ENCODE measurements around the gene WWC2. TPM values are rescaled to one million over a fixed set of nuclear protein-coding genes. Genes with fewer than 3 reads are reported as not detected.

WWC2 gene
- total and polyA plus RNA-seq, 2 experiments from 2014 or later, result 33.2 to 48.3 TPM

DNA sequence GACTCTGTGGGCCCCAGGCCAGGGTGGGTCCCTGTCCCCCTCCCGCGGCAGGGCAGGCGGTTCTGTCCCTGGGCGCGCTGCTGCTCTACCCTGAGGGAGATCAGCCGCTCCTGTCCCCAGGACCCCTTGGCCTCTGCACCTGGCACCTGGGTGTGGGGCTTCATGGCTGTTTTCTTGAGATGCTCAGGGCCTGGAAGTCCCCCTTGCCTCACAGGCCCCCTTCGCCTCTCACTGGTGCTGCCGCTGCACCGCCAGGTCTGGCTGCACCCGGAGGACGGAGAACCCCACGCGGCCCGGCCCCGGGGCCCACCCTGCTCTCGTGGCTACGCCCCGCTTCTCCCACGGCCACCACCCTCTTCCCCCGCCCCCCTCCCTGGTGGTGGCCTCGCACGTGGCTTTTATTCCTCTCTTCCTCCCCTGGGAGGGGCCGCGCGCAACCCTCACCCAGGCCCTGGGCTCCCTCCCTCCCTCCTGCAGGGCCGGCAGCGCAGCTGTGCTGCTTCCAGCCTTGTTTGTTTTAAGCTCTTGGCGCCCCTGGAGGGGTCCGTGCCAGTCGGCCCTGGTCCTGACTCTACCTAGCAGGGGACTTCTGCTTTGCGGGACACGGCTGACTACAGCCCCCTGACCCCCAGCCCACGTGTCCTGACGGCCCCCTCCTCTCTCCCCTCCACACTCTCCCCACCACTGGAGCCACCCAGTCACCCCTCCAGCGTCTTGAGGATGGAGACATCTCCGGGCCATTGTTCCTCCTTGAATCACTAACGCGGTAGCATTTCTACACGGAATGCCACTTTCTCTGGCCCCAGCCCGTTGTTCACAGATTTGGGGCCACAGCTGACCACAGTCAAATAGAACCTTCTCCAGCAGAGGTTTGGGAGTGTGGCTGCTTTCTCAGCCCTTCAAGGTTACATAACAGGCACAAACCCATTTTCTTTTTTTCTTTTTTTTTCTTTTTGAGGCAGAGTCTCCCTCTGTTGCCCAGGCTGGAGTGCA, 243.8 kb downstream of the WWC2 start:
- Histone ChIP-seq H3K27me3 (replicated peaks; ENCODE audit: insufficient read depth) (no peaks in the 10 kb centered on the region), H3F3A (ENCODE audit: insufficient read depth) (peaks cover 1% of the 10 kb centered on the region; the same call in 1 of the 2 replicates), H3K9me3 (ENCODE audit: low read depth) (no peaks in the 10 kb centered on the region), H3K36me3 (ENCODE audit: low read depth) (no peaks in the 10 kb centered on the region), H3K9ac (0 out of 2 replicates have a peak overlapping the region, but pooled peaks have one; percentile 2), H3K9me2 (ENCODE audit: insufficient read depth) (no peaks in the 10 kb centered on the region), H2AFZ (peak overlapping the region; percentile 55), H4K20me1 (ENCODE audit: insufficient read depth) (no peaks in the 10 kb centered on the region), H3K4me1 (ENCODE audit: insufficient read depth) (peaks cover 10% of the 10 kb centered on the region; the same call in 1 of the 2 replicates), H3K79me2 (ENCODE audit: insufficient read depth) (no peaks in the 10 kb centered on the region), H3K4me3 (no peak overlapping the region; the same call in 1 of the 2 replicates), H3K27ac (no peak overlapping the region), H3K4me2 (ENCODE audit: unreplicated experiment) (no peak overlapping the region)
- WGBS, 2 experiments (ENCODE audit: low coverage in 1 of 2, low lambda C conversion rate in 2 of 2, missing lambda C conversion rate in 2 of 2), result 25 to 32% methylated on average over 14 to 40 of the region's 40 CpGs
- in situ Hi-C loops (cut with MboI), result no loop called here
- TF ChIP-seq EZH2phosphoT487 (IDR thresholded peaks at IDR 0.05; ENCODE audit: insufficient read depth, low read depth), result no peak
- TF ChIP-seq EZH2 (IDR thresholded peaks at IDR 0.05; ENCODE audit: insufficient read depth, poor library complexity, severe bottlenecking), result no peak
- peak; percentile 59 for DNase-seq

DNA sequence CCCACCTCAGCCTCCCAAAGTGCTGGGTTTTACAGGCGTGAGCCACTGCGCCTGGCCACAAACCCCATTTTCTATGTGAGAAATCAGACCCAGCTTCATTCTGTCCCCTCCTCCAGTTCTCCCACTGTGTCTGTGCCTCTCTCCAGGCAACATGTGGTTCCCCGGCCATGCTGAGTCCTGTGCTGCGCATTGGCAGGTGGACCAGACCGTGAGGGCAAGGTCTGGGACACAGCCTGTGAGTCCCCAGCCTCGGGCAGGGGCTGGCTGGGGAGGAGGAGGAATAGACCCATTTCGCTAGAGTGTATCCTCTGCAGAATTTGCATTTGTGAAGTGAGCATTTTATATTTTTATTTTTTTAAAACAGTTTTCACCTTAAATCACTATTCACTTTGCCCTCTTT, 244.7 kb downstream of the WWC2 start:
- 96 to 97% methylated on average over 7 of the region's 7 CpGs for WGBS, 2 experiments (ENCODE audit: low coverage in 1 of 2, low lambda C conversion rate in 2 of 2, missing lambda C conversion rate in 2 of 2)
- Histone ChIP-seq H3K27me3 (replicated peaks; ENCODE audit: insufficient read depth) (no peaks in the 10 kb centered on the region), H2AFZ (no peak overlapping the region), H3K9me3 (ENCODE audit: low read depth) (no peaks in the 10 kb centered on the region), H3K9me2 (ENCODE audit: insufficient read depth) (no peaks in the 10 kb centered on the region), H3F3A (ENCODE audit: insufficient read depth) (peaks cover 10% of the 10 kb centered on the region; the same call in 1 of the 2 replicates), H4K20me1 (ENCODE audit: insufficient read depth) (no peaks in the 10 kb centered on the region), H3K27ac (no peak overlapping the region), H3K4me1 (ENCODE audit: insufficient read depth) (peaks cover 19% of the 10 kb centered on the region), H3K4me3 (no peak overlapping the region), H3K36me3 (ENCODE audit: low read depth) (no peaks in the 10 kb centered on the region), H3K79me2 (ENCODE audit: insufficient read depth) (no peaks in the 10 kb centered on the region), H3K4me2 (ENCODE audit: unreplicated experiment) (no peak overlapping the region), H3K9ac (no peak overlapping the region)
- in situ Hi-C loops (cut with MboI), result no loop called here
- TF ChIP-seq EZH2phosphoT487 (IDR thresholded peaks at IDR 0.05; ENCODE audit: insufficient read depth, low read depth) (no peak), EZH2 (IDR thresholded peaks at IDR 0.05; ENCODE audit: insufficient read depth, poor library complexity, severe bottlenecking) (no peak)
- DNase-seq, result no peak

DNA sequence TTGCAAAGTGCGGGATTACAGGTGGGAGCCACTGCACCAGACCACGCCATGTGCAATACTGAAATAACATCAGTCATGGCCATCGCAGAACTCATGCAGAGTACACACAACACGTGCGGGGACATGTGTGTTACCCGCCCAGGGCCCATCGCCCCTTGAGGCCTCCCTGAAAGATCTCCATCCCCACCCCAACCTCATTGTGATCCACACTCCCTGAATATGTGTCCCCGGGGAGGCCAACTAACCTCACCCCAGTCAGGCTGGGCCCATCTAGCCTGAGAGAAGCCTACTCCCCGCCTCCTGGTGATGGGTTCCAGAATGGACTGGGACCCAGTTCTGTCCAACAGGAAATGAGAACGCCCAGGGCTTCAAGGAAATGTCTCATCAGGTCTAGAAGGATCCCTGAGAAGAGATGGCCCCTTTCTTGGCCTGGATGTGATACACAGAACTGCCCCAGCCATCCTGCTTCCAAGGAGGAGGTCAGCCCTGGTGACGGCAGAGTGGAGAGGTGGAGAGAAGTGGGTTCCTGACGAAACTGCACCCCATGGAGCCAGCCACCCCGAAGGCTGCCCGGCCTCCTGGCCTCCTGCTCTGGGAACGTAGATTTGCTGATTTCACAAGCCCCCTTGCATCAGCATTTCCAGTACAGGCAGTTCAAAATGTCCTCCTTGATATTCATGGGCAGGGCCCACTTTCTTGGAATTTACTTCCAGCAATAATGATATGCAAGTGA, 245.6 kb downstream of the WWC2 start:
- no peaks in the 10 kb centered on the region for H3K27me3 ChIP-seq (replicated peaks; ENCODE audit: insufficient read depth)
- H4K20me1 ChIP-seq (ENCODE audit: insufficient read depth), result no peaks in the 10 kb centered on the region
- in situ Hi-C loops (cut with MboI), result no loop called here
- H3K4me2 ChIP-seq (ENCODE audit: unreplicated experiment), result no peak overlapping the region
- TF ChIP-seq EZH2phosphoT487 (IDR thresholded peaks at IDR 0.05; ENCODE audit: insufficient read depth, low read depth), result no peak
- TF ChIP-seq EZH2 (IDR thresholded peaks at IDR 0.05; ENCODE audit: insufficient read depth, poor library complexity, severe bottlenecking), result no peak
- H3K9me3 ChIP-seq (ENCODE audit: low read depth), result no peaks in the 10 kb centered on the region
- H2AFZ ChIP-seq, result no peak overlapping the region
- H3F3A ChIP-seq (ENCODE audit: insufficient read depth), result peaks cover 16% of the 10 kb centered on the region
- H3K9ac ChIP-seq, result no peak overlapping the region
- no peaks in the 10 kb centered on the region for H3K36me3 ChIP-seq (ENCODE audit: low read depth)
- no peaks in the 10 kb centered on the region for H3K9me2 ChIP-seq (ENCODE audit: insufficient read depth)
- WGBS, 2 experiments (ENCODE audit: low coverage in 1 of 2, low lambda C conversion rate in 2 of 2, missing lambda C conversion rate in 2 of 2), result 97% methylated on average over 15 of the region's 15 CpGs
- no peak overlapping the region for H3K4me3 ChIP-seq
- no peak for DNase-seq
- no peaks in the 10 kb centered on the region for H3K79me2 ChIP-seq (ENCODE audit: insufficient read depth)
- H3K27ac ChIP-seq, result no peak overlapping the region
- peaks cover 25% of the 10 kb centered on the region for H3K4me1 ChIP-seq (ENCODE audit: insufficient read depth)

DNA sequence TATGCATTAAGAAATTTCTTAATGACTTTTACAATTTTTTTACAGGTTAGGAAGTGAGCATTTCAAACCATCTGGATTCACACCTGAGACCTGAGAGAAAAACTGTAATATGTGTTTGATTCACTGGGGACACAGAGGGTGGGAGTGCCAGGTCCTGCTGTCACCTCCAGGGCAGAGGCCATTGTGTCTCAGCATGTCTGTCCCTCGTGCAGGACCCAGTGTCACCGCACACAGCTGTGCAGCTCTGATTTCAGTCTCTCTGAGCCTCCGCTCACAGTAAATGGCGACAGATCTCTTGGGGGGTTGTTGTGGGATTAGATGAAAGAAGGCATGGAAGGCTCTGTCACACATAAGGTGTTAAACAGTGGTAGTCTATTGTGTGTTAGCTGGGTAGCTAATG, 246.2 kb downstream of the WWC2 start:
- Histone ChIP-seq H3K36me3 (ENCODE audit: low read depth) (no peaks in the 10 kb centered on the region), H3F3A (ENCODE audit: insufficient read depth) (peaks cover 22% of the 10 kb centered on the region), H3K79me2 (ENCODE audit: insufficient read depth) (no peaks in the 10 kb centered on the region), H3K4me2 (ENCODE audit: unreplicated experiment) (no peak overlapping the region), H3K9me2 (ENCODE audit: insufficient read depth) (no peaks in the 10 kb centered on the region), H3K4me1 (ENCODE audit: insufficient read depth) (peaks cover 30% of the 10 kb centered on the region), H3K4me3 (no peak overlapping the region), H2AFZ (no peak overlapping the region), H3K27ac (no peak overlapping the region), H3K27me3 (replicated peaks; ENCODE audit: insufficient read depth) (no peaks in the 10 kb centered on the region), H4K20me1 (ENCODE audit: insufficient read depth) (no peaks in the 10 kb centered on the region), H3K9me3 (ENCODE audit: low read depth) (no peaks in the 10 kb centered on the region), H3K9ac (no peak overlapping the region)
- TF ChIP-seq EZH2phosphoT487 (IDR thresholded peaks at IDR 0.05; ENCODE audit: insufficient read depth, low read depth) (no peak), EZH2 (IDR thresholded peaks at IDR 0.05; ENCODE audit: insufficient read depth, poor library complexity, severe bottlenecking) (no peak)
- WGBS, 2 experiments (ENCODE audit: low coverage in 1 of 2, low lambda C conversion rate in 2 of 2, missing lambda C conversion rate in 2 of 2), result 98 to 100% methylated on average over 4 of the region's 4 CpGs
- DNase-seq, result no peak
- in situ Hi-C loops (cut with MboI), result no loop called here
